ENCODE measurements around the gene FIGLA.

Gene FIGLA

GRCh38 chr2:70830366-70830765 is 39.9 kb upstream of the FIGLA start:
- TF ChIP-seq PAX5 (IDR thresholded peaks at IDR 0.05; ENCODE audit: insufficient read depth, low read length, severe bottlenecking), result no peak
- no peak for TF ChIP-seq SPI1 (IDR thresholded peaks at IDR 0.05; ENCODE audit: low read depth, low read length)
- no peak for TF ChIP-seq POU2F2 (IDR thresholded peaks at IDR 0.05; ENCODE audit: low read depth, low read length)
- no peak for TF ChIP-seq TAF1 (IDR thresholded peaks at IDR 0.05; ENCODE audit: low read depth, low read length)
- TF ChIP-seq POLR2A (IDR thresholded peaks at IDR 0.05; ENCODE audit: low read depth, low read length), result no peak
- no peak for TF ChIP-seq POLR2AphosphoS5 (IDR thresholded peaks at IDR 0.05; ENCODE audit: low read depth, low read length)
- no peak for FAIRE-seq
- DNase-seq (ENCODE audit: insufficient read length, low spot score), result no peak

- no peak for DNase-seq (ENCODE audit: insufficient read length, low spot score)
- no peak for FAIRE-seq
- no peak for TF ChIP-seq POLR2AphosphoS5 (IDR thresholded peaks at IDR 0.05; ENCODE audit: low read depth, low read length)
Measured at GRCh38 chr2:70829916-70830315, 39.5 kb upstream of the FIGLA start.

- FAIRE-seq (no peak), DNase-seq (ENCODE audit: insufficient read length, low spot score) (no peak)
- no peak for TF ChIP-seq POU2F2 (IDR thresholded peaks at IDR 0.05; ENCODE audit: low read depth, low read length)
Measured at GRCh38 chr2:70828914-70829824, 38.7 kb upstream of the FIGLA start.

- FAIRE-seq (no peak), DNase-seq (ENCODE audit: insufficient read length, low spot score) (no peak)
- TF ChIP-seq SPI1 (IDR thresholded peaks at IDR 0.05; ENCODE audit: low read depth, low read length) (no peak), POLR2A (IDR thresholded peaks at IDR 0.05; ENCODE audit: low read depth, low read length) (no peak), PAX5 (IDR thresholded peaks at IDR 0.05; ENCODE audit: insufficient read depth, low read length, severe bottlenecking) (no peak), POLR2AphosphoS5 (IDR thresholded peaks at IDR 0.05; ENCODE audit: low read depth, low read length) (no peak), TAF1 (IDR thresholded peaks at IDR 0.05; ENCODE audit: low read depth, low read length) (no peak), POU2F2 (IDR thresholded peaks at IDR 0.05; ENCODE audit: low read depth, low read length) (no peak)
Measured at GRCh38 chr2:70828115-70828514, 37.7 kb upstream of the FIGLA start.

- DNase-seq (ENCODE audit: insufficient read length, low spot score) (no peak), FAIRE-seq (no peak)
- TF ChIP-seq SPI1 (IDR thresholded peaks at IDR 0.05; ENCODE audit: low read depth, low read length) (0 out of 2 replicates have a peak, but pooled peaks have one; percentile 18), POLR2AphosphoS5 (IDR thresholded peaks at IDR 0.05; ENCODE audit: low read depth, low read length) (no peak), TAF1 (IDR thresholded peaks at IDR 0.05; ENCODE audit: low read depth, low read length) (no peak), PAX5 (IDR thresholded peaks at IDR 0.05; ENCODE audit: insufficient read depth, low read length, severe bottlenecking) (no peak), POU2F2 (IDR thresholded peaks at IDR 0.05; ENCODE audit: low read depth, low read length) (no peak)
Measured at GRCh38 chr2:70827388-70827787, 36.9 kb upstream of the FIGLA start.

GRCh38 chr2:70826696-70827350 is 36.4 kb upstream of the FIGLA start:
- FAIRE-seq, result no peak
- TF ChIP-seq POU2F2 (IDR thresholded peaks at IDR 0.05; ENCODE audit: low read depth, low read length) (no peak), PAX5 (IDR thresholded peaks at IDR 0.05; ENCODE audit: insufficient read depth, low read length, severe bottlenecking) (no peak), POLR2A (IDR thresholded peaks at IDR 0.05; ENCODE audit: low read depth, low read length) (no peak), TAF1 (IDR thresholded peaks at IDR 0.05; ENCODE audit: low read depth, low read length) (no peak), SPI1 (IDR thresholded peaks at IDR 0.05; ENCODE audit: low read depth, low read length) (no peak), POLR2AphosphoS5 (IDR thresholded peaks at IDR 0.05; ENCODE audit: low read depth, low read length) (no peak)

GRCh38 chr2:70823249-70823648 is 32.8 kb upstream of the FIGLA start:
- no peak for TF ChIP-seq TAF1 (IDR thresholded peaks at IDR 0.05; ENCODE audit: low read depth, low read length)
- no peak for TF ChIP-seq POU2F2 (IDR thresholded peaks at IDR 0.05; ENCODE audit: low read depth, low read length)
- FAIRE-seq, result no peak
- DNase-seq (ENCODE audit: insufficient read length, low spot score), result no peak

More at GRCh38 chr2:70826696-70827350, 36.4 kb upstream of the FIGLA start:
- no peak for DNase-seq (ENCODE audit: insufficient read length, low spot score)

GRCh38 chr2:70822843-70823242 is 32.4 kb upstream of the FIGLA start:
- FAIRE-seq, result no peak
- TF ChIP-seq POU2F2 (IDR thresholded peaks at IDR 0.05; ENCODE audit: low read depth, low read length), result no peak
- TF ChIP-seq POLR2AphosphoS5 (IDR thresholded peaks at IDR 0.05; ENCODE audit: low read depth, low read length), result no peak
- no peak for TF ChIP-seq POLR2A (IDR thresholded peaks at IDR 0.05; ENCODE audit: low read depth, low read length)
- TF ChIP-seq SPI1 (IDR thresholded peaks at IDR 0.05; ENCODE audit: low read depth, low read length), result no peak
- no peak for TF ChIP-seq TAF1 (IDR thresholded peaks at IDR 0.05; ENCODE audit: low read depth, low read length)
- no peak for TF ChIP-seq PAX5 (IDR thresholded peaks at IDR 0.05; ENCODE audit: insufficient read depth, low read length, severe bottlenecking)
- no peak for DNase-seq (ENCODE audit: insufficient read length, low spot score)

GRCh38 chr2:70820499-70820898 is 30.1 kb upstream of the FIGLA start, which contains the start of gene CLEC4F:
CLEC4F (minus strand) TSS chr2:70820599; CDS start chr2:70820523, 76 bp downstream.
- TF ChIP-seq POU2F2 (IDR thresholded peaks at IDR 0.05; ENCODE audit: low read depth, low read length) (no peak), POLR2AphosphoS5 (IDR thresholded peaks at IDR 0.05; ENCODE audit: low read depth, low read length) (no peak), SPI1 (IDR thresholded peaks at IDR 0.05; ENCODE audit: low read depth, low read length) (no peak), POLR2A (IDR thresholded peaks at IDR 0.05; ENCODE audit: low read depth, low read length) (no peak), TAF1 (IDR thresholded peaks at IDR 0.05; ENCODE audit: low read depth, low read length) (no peak), PAX5 (IDR thresholded peaks at IDR 0.05; ENCODE audit: insufficient read depth, low read length, severe bottlenecking) (no peak)
- DNase-seq (ENCODE audit: insufficient read length, low spot score) (no peak), FAIRE-seq (no peak)
